Calu3 (cell line): Measurements from ENCODE around the gene CSNK1G3. TPM values are rescaled to one million over a fixed set of nuclear protein-coding genes. Genes with fewer than 3 reads are reported as not detected.
A peak's percentile ranks its signal among the peaks of the same experiment; 100 is the strongest.

ENCODE experiments used
- BruUV-seq: library from RNA; stranded (reverse); fragments of 400-500 nt; replicated peaks from 2 replicates; lab custom pipeline; 2021; lab: Mats Ljungman, UMichigan
- CTCF ChIA-PET: fragments of 300-600 bp; sonication (Branson Sonifier 250); formaldehyde crosslinking; loops from one replicate; lab custom pipeline; 2022; ENCODE audit warnings: antibody characterized with exemption; lab: Charles Lee
- DNase-seq: peaks from one replicate; pipeline ENCODE4 v3.0.0; 2022
- H3K27ac Mint-ChIP-seq: one replicate; pipeline ENCODE4 v1.8.0; 2022; ENCODE audit warnings: mixed read lengths; ENCODE audit not compliant: unreplicated experiment
- H3K27me3 Mint-ChIP-seq: one replicate; pipeline ENCODE4 v1.8.0; 2022; ENCODE audit warnings: mixed read lengths; ENCODE audit not compliant: unreplicated experiment
- H3K36me3 Mint-ChIP-seq: one replicate; pipeline ENCODE4 v1.8.0; 2022; ENCODE audit warnings: mild to moderate bottlenecking, moderate library complexity, mixed read lengths; ENCODE audit not compliant: insufficient read depth, unreplicated experiment
- H3K4me1 Mint-ChIP-seq: one replicate; pipeline ENCODE4 v1.8.0; 2022; ENCODE audit warnings: mild to moderate bottlenecking, low read depth, mixed read lengths; ENCODE audit not compliant: unreplicated experiment
- H3K4me3 Mint-ChIP-seq: one replicate; pipeline ENCODE4 v1.8.0; 2022; ENCODE audit warnings: mild to moderate bottlenecking, low read depth, moderate library complexity, mixed read lengths; ENCODE audit not compliant: unreplicated experiment
- H3K9me3 Mint-ChIP-seq: one replicate; pipeline ENCODE4 v1.8.0; 2022; ENCODE audit warnings: low read depth, mixed read lengths; ENCODE audit not compliant: unreplicated experiment
- intact Hi-C: fragments of 100-400 bp; cut with micrococcal nuclease; formaldehyde crosslinking; loops from one replicate; pipeline ENCODE4 v1.10.0; 2022; ENCODE audit not compliant: unreplicated experiment
- total RNA-seq: library from RNA; stranded (reverse); gene quantifications from 2 replicates; pipeline ENCODE4 v1.2.3, GENCODE V29; 2022
- TF ChIP-seq, protein P1 (sequence below): fragments of 200-600 bp; IDR thresholded peaks from one replicate; pipeline ENCODE4 v1.8.0; 2022; ENCODE audit warnings: antibody characterized with exemption; ENCODE audit not compliant: unreplicated experiment

The CSNK1G3 gene
- total RNA-seq, 1 experiment from 2014 or later: 57.5 TPM

- CTCF ChIA-PET: no interaction called here
- TF ChIP-seq, protein P1, sequence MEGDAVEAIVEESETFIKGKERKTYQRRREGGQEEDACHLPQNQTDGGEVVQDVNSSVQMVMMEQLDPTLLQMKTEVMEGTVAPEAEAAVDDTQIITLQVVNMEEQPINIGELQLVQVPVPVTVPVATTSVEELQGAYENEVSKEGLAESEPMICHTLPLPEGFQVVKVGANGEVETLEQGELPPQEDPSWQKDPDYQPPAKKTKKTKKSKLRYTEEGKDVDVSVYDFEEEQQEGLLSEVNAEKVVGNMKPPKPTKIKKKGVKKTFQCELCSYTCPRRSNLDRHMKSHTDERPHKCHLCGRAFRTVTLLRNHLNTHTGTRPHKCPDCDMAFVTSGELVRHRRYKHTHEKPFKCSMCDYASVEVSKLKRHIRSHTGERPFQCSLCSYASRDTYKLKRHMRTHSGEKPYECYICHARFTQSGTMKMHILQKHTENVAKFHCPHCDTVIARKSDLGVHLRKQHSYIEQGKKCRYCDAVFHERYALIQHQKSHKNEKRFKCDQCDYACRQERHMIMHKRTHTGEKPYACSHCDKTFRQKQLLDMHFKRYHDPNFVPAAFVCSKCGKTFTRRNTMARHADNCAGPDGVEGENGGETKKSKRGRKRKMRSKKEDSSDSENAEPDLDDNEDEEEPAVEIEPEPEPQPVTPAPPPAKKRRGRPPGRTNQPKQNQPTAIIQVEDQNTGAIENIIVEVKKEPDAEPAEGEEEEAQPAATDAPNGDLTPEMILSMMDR: no peak
- Mint-ChIP-seq H3K36me3 (no peaks in the 10 kb centered on the region), H3K27ac (no peak overlapping the region), H3K4me1 (peaks cover 1% of the 10 kb centered on the region), H3K4me3 (no peak overlapping the region), H3K9me3 (no peaks in the 10 kb centered on the region), H3K27me3 (no peaks in the 10 kb centered on the region)
- intact Hi-C loops: no loop called here
- DNase-seq: no peak
- no TSS peak for BruUV-seq
These were observed 6.3 kb upstream of the CSNK1G3 start for GRCh38 chr5:123505633-123506032.

- CTCF ChIA-PET: no interaction called here
- no peak for DNase-seq
- no peak overlapping the region for H3K4me3 Mint-ChIP-seq
- H3K36me3 Mint-ChIP-seq: peaks cover 25% of the 10 kb centered on the region
- H3K4me1 Mint-ChIP-seq: peaks cover 22% of the 10 kb centered on the region
- TF ChIP-seq, protein P1: no peak
- H3K9me3 Mint-ChIP-seq: no peaks in the 10 kb centered on the region
- intact Hi-C loops: no loop called here
- no peaks in the 10 kb centered on the region for H3K27me3 Mint-ChIP-seq
- H3K27ac Mint-ChIP-seq: no peak overlapping the region
- BruUV-seq: no TSS peak
These were observed 3.5 kb upstream of the CSNK1G3 start for GRCh38 chr5:123508441-123508840.

DNA sequence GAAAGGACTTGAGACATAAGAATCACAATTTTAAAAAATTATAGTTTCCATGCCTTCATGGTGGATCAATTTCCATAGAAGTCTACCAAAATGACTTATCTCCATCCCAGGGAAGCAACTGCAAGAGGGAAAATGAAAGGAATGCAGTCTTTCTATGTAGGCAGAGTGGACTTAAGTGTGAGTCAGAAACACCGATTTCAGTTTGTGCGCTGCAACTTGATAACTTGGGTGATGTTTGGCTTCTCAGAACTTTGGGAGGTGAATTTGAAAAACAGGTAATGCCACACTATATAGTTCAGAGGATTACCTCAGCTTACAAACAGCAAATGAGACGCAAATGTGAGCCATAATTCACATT is 708 bp upstream of the CSNK1G3 start:
- peak; percentile 15 for DNase-seq
- TF ChIP-seq, protein P1: no peak
- CTCF ChIA-PET: interaction anchor here (0.5 to 1.3 kb wide), 2 partner anchors 72 to 88 kb away, joined by 5 to 10 read pairs; partner anchors contain the start of gene CEP120
- H3K27ac Mint-ChIP-seq: peak overlapping the region; percentile 99
- H3K27me3 Mint-ChIP-seq: no peaks in the 10 kb centered on the region
- peak overlapping the region; percentile 89 for H3K4me3 Mint-ChIP-seq
- TSS peak; percentile 98 for BruUV-seq
- H3K9me3 Mint-ChIP-seq: no peaks in the 10 kb centered on the region
- peaks cover 50% of the 10 kb centered on the region for H3K4me1 Mint-ChIP-seq
- peaks cover 31% of the 10 kb centered on the region for H3K36me3 Mint-ChIP-seq
- intact Hi-C loops: no loop called here

DNA sequence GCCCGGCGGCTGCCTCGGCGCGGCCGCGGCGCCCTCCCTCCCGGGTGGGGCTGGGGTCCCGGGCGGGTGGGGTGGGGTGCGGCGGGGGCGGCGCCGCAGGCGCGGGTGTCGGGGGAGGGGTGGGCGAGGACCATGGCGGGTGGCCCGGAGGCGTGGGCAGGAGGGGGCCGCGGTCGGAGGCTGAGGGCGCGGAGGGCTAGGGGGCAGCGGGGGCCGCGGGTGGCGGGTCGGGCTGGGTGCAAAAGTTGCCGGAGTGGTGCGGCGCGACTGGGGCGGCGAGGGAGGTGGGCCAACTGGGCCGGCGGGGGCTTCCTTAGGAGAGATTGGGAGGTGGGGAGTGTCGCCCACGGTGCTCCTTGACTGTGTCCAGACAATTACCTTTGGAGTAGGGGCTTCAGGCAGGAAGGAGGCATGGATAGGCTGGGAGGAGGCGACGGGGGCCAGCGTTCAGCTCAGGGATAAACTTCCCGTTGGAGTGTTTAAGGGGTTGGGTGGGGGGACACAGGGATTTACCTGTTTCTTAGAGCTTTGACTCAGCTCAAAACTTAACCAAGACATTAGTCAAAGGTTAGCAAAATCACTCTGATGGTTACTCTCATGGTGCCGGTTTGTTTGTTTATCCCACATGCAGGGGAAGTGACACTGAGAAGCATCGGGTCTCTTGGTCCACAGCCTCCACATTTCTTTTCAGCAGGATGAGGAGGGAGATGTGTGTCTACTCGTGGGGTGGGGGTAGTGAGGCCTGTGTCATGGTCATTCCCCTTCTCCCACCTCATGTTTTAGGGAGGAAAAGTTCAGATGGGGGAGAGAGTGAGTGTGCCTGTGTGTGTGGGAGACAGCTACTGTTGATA is 859 bp downstream of the CSNK1G3 start:
- peaks cover 31% of the 10 kb centered on the region for H3K36me3 Mint-ChIP-seq
- no peaks in the 10 kb centered on the region for H3K9me3 Mint-ChIP-seq
- peaks cover 58% of the 10 kb centered on the region for H3K4me1 Mint-ChIP-seq
- H3K4me3 Mint-ChIP-seq: peak overlapping the region; percentile 89
- peak overlapping the region; percentile 99 for H3K27ac Mint-ChIP-seq
- H3K27me3 Mint-ChIP-seq: no peaks in the 10 kb centered on the region
- CTCF ChIA-PET: interaction anchor here (0.9 to 1.8 kb wide), 3 partner anchors 90 to 667 kb away, joined by 3 to 10 read pairs (median 6); partner anchors contain the start of gene CEP120
- BruUV-seq: no TSS peak
- intact Hi-C loops: loop anchor here (2.0 kb wide), 1 partner anchor 90 kb away; the partner anchor contains the start of gene CEP120
- TF ChIP-seq, protein P1: no peak
- peak; percentile 37 for DNase-seq
